Ramos (cell line): ENCODE measurements around the gene ZFAND2A.
"Not testable (repeated sequence)": the region's sequence is repeated elsewhere in the genome, so short reads cannot be mapped to it uniquely, and the experiment has no call there.

Experiments
- in situ Hi-C: fragments of 300-500 bp; cut with MboI; formaldehyde crosslinking; loops from one replicate; pipeline ENCODE4 v1.14.3; 2022; ENCODE audit warnings: low sequenced_read_pairs; ENCODE audit not compliant: unreplicated experiment

ZFAND2A gene

GRCh38 chr7:1175967-1176851, 16.2 kb upstream of the ZFAND2A start:
- in situ Hi-C loops = loop anchor here (5.0 kb wide), 1 partner anchor 184 kb away; no protein-coding TSS in a partner anchor

- in situ Hi-C loops = loop anchor here (5.0 kb wide), 1 partner anchor 183 kb away; no protein-coding TSS in a partner anchor
Measured at GRCh38 chr7:1175597-1175966, 15.6 kb upstream of the ZFAND2A start.

GRCh38 chr7:1174881-1175596, 15.0 kb upstream of the ZFAND2A start:
- in situ Hi-C loops = loop anchor here (5.0 kb wide), 1 partner anchor 183 kb away; no protein-coding TSS in a partner anchor

- in situ Hi-C loops = no loop called here
Measured at GRCh38 chr7:1174002-1174401, 14.0 kb upstream of the ZFAND2A start.

GRCh38 chr7:1172666-1173523, 12.9 kb upstream of the ZFAND2A start:
- in situ Hi-C loops = no loop called here

- in situ Hi-C loops = not testable (repeated sequence)
Measured at GRCh38 chr7:1171516-1171915, 11.5 kb upstream of the ZFAND2A start.

- in situ Hi-C loops = no loop called here
Measured at GRCh38 chr7:1170741-1171501, 10.9 kb upstream of the ZFAND2A start.

GRCh38 chr7:1169409-1170368, 9.7 kb upstream of the ZFAND2A start:
- in situ Hi-C loops = no loop called here

- in situ Hi-C loops = no loop called here
Measured at GRCh38 chr7:1168422-1168821, 8.4 kb upstream of the ZFAND2A start.

- in situ Hi-C loops = loop anchor here (5.0 kb wide), 1 partner anchor 82 kb away; no protein-coding TSS in a partner anchor
Measured at GRCh38 chr7:1164436-1164835, 4.4 kb upstream of the ZFAND2A start.

GRCh38 chr7:1163121-1163520, 3.1 kb upstream of the ZFAND2A start:
- in situ Hi-C loops = loop anchor here (5.0 kb wide), 1 partner anchor 81 kb away; no protein-coding TSS in a partner anchor

- in situ Hi-C loops = loop anchor here (5.0 kb wide), 1 partner anchor 78 kb away; no protein-coding TSS in a partner anchor
Measured at GRCh38 chr7:1160670-1161021, 650 bp upstream of the ZFAND2A start.

GRCh38 chr7:1159231-1159630, 765 bp downstream of the ZFAND2A start:
- in situ Hi-C loops = not testable (repeated sequence)

- in situ Hi-C loops = no loop called here
Measured at GRCh38 chr7:1158203-1159126, 1.5 kb downstream of the ZFAND2A start.

- in situ Hi-C loops = no loop called here
Measured at GRCh38 chr7:1156782-1157535, 3.0 kb downstream of the ZFAND2A start.
